Activated CD4-positive, alpha-beta T cell treated with anti-CD3 and anti-CD28 coated beads, Interleukin-2, Interleukin-6, amounts not matched to agents 100 ng/mL and 50 ng/mL, durations not matched to agents 16 hours and 8 hours (primary cell): ENCODE results near the gene ACTN3.
"Not testable (repeated sequence)": the region's sequence is repeated elsewhere in the genome, so short reads cannot be mapped to it uniquely, and the experiment has no call there.

ENCODE experiments used
- DNase-seq: peaks from one replicate; pipeline ENCODE4 v3.0.0-alpha.2; 2020

The ACTN3 gene

GRCh38 chr11:66566221-66566620, 19.5 kb downstream of the ACTN3 start:
- DNase-seq = no peak

DNA sequence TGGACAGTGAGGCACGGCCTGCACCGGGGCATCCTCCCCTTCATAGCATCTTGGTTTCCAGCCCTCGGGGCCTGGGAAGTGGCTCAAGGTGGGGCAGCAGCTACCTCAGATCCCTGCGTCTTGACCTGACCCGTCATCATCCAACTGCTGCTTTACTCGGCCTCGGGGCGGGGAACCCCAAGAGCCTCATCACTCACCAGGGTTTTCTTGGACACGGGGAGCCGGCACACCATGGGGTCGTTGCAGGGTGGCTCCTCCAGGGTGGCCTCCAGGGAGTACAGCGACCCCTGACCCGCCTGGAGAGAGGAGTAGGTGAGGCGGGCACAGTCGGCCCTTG, 21.1 kb downstream of the ACTN3 start:
- DNase-seq = no peak

GRCh38 chr11:66568124-66568916, 21.6 kb downstream of the ACTN3 start, which contains the start of gene CTSF:
Gene CTSF, minus strand, starts transcription at chr11:66568606. Its CDS starts 120 bp downstream, at chr11:66568486.
- DNase-seq = peak; percentile 74

GRCh38 chr11:66569076-66569475, 22.4 kb downstream of the ACTN3 start:
- no peak for DNase-seq

- no peak for DNase-seq
Measured at GRCh38 chr11:66570079-66570849, 23.6 kb downstream of the ACTN3 start.

DNA sequence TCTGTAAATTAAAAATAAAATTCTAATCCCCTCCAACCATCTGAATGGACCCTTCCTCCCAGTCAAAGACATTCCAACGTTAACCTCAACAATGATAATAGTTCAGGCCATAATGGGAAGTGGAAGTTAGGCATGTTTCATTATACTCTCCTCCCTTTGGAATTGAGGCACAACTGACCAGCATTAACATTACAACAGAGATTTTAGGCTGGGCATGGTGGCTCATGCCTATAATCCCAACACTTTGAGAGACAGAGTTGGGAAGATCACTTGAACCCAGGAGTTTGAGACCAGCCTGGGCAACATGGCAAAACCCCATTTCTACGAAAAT, 24.1 kb downstream of the ACTN3 start:
- DNase-seq = no peak

DNA sequence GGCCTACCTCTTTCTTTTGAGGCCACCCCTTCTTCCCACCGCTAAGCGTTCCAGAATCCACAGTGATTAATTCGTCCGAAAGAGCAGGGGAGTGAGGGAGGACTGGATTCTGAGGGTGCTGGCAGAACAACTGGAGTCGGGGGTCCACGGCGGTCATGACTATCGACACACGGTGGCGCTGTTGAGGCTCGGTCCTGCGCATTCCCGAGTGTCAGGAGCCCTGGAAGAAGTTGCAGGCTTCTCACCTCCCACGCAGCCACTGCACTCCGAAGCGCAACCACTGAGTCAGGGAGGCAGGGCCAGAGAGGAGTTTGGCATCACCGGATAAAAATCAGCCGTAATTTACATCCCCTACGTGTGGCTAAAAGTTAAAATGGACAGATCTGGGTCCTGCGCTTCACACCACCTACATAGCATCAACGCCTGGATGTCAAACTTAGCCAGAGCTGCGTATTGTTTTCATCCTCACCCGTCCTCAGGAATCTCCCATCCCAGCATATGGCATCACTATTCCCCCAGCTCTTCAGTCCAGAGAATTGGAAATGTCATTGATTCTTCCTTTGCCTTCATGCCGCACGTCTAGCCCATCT, 32.4 kb downstream of the ACTN3 start:
- DNase-seq = peak; percentile 75

- DNase-seq = no peak
Measured at GRCh38 chr11:66580803-66581202, 34.1 kb downstream of the ACTN3 start.

DNA sequence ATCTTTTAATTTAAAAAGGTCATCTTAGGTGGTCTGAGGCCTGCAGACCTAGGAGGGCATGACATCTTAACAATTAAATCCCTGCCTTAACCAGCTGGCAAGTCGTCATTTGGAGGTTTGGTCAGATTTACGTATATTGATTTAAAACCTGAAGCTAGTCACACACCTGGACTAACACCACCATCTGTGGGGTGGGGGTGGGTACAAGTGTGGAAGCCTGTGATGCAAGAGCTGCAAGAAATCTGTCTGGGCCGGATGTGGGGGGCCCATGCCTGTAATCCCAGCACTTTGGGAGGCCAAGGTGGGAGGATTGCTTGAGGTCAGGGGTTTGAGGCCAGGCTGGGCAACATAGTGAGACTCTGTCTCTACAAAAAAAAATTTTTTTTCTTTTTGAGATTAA, 34.6 kb downstream of the ACTN3 start:
- no peak for DNase-seq

DNA sequence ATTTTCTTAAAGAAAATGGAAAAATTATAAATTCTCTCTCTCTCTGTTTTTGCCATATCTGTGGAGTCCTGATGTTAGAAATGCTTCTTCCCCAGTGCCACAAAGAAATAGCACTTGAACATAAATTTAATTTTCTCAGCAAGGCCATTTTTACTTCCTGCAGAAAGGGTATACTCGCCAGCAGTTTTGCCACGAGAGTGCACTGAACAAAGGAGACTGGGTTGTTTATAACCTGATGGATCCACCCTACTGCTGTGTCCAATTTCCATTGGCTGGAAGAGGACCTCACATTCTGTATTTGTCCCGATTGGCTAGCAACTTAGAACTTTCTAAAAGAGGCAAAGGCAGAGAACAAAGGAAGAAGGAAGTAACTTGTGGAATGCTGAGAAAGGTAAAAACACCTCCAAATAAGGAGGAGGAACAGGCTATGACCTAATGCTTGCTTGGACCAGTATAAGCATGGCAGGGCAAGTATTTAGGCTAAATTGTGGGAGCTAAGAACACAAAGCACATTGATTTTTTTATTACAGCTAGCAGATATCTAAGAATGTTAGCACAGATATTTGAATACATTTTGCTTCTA, 36.0 kb downstream of the ACTN3 start:
- not testable (repeated sequence) for DNase-seq

DNA sequence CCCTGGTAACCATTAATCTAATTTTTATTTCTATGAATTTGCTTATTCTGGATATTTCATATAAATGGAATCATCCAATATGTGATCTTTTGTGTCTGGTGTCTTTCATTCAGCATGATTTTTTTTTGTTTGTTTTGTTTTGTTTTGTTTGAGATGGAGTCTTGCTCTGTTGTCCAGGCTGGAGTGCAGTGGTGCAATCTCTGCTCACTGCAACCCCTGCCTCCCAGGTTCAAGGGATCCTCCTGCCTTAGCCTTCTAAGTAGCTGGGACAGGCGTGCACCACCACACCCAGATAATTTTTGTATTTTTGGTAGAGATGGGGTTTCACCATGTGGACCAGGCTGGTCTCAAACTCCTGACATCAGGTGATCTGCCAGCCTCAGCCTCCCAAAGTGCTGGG, 38.7 kb downstream of the ACTN3 start:
- not testable (repeated sequence) for DNase-seq

DNA sequence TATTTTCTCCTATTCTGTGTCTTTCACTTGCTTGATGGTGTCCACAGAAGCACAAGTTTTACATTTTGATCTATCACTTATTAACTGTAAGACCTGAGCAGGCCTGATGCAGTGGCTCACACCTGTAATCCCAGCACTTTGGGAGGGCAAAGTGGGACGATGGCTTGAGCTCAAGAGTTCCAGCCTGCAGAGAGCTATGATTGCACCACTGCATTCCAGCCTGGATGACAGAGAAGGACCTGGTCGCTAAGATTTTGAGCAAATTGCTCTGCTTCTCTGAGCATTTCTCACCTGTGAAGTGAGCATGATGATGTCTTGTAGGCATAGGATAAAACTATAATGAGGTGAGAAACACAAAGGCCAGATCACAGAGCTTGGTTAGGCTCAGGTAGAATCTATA, 39.4 kb downstream of the ACTN3 start:
- DNase-seq = no peak

- DNase-seq = not testable (repeated sequence)
Measured at GRCh38 chr11:66589315-66589714, 42.6 kb downstream of the ACTN3 start.

DNA sequence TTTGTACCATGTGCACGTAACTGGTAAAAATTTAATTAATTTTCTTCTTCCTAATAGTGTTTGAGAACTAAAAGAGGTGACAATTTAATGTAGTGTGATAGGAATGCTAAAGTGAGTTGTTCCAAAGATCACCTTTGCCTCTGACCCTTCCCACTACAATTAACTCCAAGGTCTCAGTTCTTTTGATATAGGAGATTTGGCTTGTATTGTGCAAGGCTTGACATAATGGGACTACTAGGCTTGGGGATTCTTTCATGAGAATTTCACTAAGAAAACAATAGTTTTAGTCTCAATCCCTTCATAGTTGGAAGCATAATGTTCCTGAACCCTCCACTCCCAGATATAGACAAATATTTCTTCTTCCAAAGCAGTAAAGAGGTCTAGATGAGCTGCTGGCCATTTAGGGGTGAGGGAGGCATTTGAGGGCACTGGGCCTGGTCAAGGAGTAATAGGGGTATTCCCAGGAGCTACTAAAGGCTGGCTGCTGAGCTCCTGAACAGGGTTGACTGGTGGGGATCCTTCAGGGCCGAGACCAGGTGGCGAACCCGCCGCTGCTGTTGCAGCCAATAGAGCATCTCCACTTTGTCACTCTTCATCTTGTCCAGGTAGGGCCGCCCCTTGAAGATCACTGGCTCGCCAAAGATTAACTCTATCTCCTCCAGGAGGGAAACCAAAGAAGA, 43.4 kb downstream of the ACTN3 start:
- no peak for DNase-seq

DNA sequence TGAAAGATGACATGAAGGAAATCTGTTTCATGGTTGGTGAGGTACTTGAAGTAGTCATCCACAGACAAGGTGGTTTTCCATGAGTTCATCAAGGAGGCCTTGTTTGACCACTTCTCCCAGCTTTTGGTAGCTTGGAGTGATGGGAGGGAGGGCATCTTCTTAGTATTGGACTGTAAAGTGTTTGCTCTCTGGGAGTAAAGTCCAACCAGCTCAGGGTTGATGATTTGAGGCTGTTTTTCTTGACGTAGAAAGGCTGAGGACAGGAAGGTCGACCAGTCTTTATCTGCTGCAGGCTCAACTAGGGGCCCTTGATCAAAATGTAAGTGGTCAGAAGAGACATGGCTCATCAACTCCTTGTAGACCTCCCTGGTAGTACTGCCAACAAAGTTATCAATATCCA, 44.5 kb downstream of the ACTN3 start:
- DNase-seq = no peak

- peak; percentile 99 for DNase-seq
Measured at GRCh38 chr11:66592457-66593302, 46.0 kb downstream of the ACTN3 start, which contains the start of the genes CCDC87 and CCS. Gene CCDC87, minus strand, starts transcription at chr11:66593063. Its CDS starts 48 bp downstream, at chr11:66593015. Gene CCS, plus strand, starts transcription at chr11:66593185. Its CDS starts 77 bp downstream, at chr11:66593262.

DNA sequence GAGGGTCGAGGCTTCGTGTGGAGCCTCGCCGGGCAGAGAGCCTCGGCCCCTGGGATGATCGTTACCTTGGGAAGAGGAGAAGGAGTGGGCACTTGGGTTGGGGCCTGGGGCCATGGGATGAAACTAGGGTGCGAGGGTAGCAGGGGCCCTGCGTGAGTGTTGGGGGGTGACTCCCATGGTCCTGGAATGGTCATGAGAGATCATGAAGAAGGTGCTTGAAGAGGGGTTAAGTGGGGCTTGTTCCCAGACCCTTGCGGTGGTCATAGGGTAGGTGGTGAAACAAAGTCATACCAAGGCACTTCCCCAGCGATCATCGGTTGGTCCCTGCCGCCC, 46.6 kb downstream of the ACTN3 start:
- DNase-seq = no peak

DNA sequence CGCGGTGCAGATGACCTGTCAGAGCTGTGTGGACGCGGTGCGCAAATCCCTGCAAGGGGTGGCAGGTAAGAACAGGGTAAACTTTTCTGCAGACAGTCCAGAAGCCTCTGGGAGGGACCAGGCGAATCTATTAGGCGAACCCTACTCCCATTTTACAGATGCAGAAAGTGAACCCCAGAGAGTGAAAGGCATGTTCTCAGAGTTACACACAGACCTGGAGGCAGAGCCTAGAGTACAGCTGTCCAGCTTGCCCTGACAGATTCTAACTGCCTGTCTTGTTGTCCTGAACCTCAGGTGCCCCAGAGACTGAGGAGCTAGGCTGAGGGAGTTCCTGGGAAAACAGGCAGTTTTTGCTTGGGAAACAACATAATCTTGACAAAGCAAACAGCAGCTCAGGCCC, 46.9 kb downstream of the ACTN3 start:
- DNase-seq = no peak

GRCh38 chr11:66595245-66595904, 48.7 kb downstream of the ACTN3 start:
- no peak for DNase-seq

- no peak for DNase-seq
Measured at GRCh38 chr11:66598993-66599392, 52.3 kb downstream of the ACTN3 start.

GRCh38 chr11:66600219-66600618, 53.5 kb downstream of the ACTN3 start:
- no peak for DNase-seq
